Adrenal gland (tissue), 12 donors: Measurements from ENCODE around the gene CALML6. TPM values are rescaled to one million over a fixed set of nuclear protein-coding genes. Genes with fewer than 3 reads are reported as not detected.
A peak's percentile ranks its signal among the peaks of the same experiment; 100 is the strongest.

Experiments used
- DNase-seq, 7 donors: peaks; one replicate each; pipeline ENCODE4 v3.0.0-alpha.2; 2019 to 2020
- H3K27ac ChIP-seq, 5 donors: fragments of 200-600 bp; sonication (generic) in 4 of 5; 1 replicate in 3 of 5; 2 replicates in 2 of 5; pipeline versions ENCODE4 v1.5.1 to v1.8.0; 2016 to 2020; ENCODE audit warnings: mild to moderate bottlenecking in 1 of 5
- H3K27me3 ChIP-seq: fragments of 200-600 bp; 2 replicates; pipeline ENCODE4 v1.8.0; 2021
- H3K36me3 ChIP-seq, 2 donors: fragments of 200-600 bp; replicated peaks in 1 of 2; 1 replicate in 1 of 2; 2 replicates in 1 of 2; pipeline versions ENCODE4 v1.5.1 to v1.8.0; 2018 to 2022
- H3K4me1 ChIP-seq, 2 donors: fragments of 200-600 bp; replicated peaks in 1 of 2; 1 replicate in 1 of 2; 2 replicates in 1 of 2; pipeline versions ENCODE4 v1.5.1 to v1.8.0; 2018 to 2021
- H3K4me3 ChIP-seq, 4 donors: fragments of 200-600 bp; sonication (generic) in 3 of 4; one replicate each; pipeline ENCODE4 v1.5.1; 2016 to 2018
- H3K9me3 ChIP-seq, 3 donors: fragments of 200-600 bp; sonication (generic) in 1 of 3; replicated peaks in 1 of 3; 1 replicate in 2 of 3; 2 replicates in 1 of 3; pipeline versions ENCODE4 v1.5.1 to v1.8.0; 2016 to 2021
- CTCF ChIP-seq, 6 experiments: fragments of 450-650 bp in 4 of 6; fragments of 200-600 bp in 2 of 6; sonication (generic) in 1 of 6; IDR thresholded peaks; 1 replicate in 5 of 6; 2 replicates in 1 of 6; pipeline versions ENCODE4 v1.5.1 to v1.8.0; 2016 to 2021; ENCODE audit warnings: antibody characterized with exemption in 6 of 6, mild to moderate bottlenecking in 2 of 6, moderate library complexity in 1 of 6
- POLR2A ChIP-seq, 2 donors: fragments of 450-650 bp; IDR thresholded peaks; one replicate each; pipeline ENCODE4 v1.6.1; 2017; ENCODE audit warnings: antibody characterized with exemption in 2 of 2, mild to moderate bottlenecking in 2 of 2, moderate library complexity in 1 of 2
- whole genome bisulfite sequencing, 4 donors: extraction: QIAGEN DNeasy Blood & Tissue Kit in 2 of 4; methylation state at CpG; one replicate each; pipeline versions ENCODE4 v1.1.5 to v1.1.7; 2013 to 2017; 5-methylcytosine and 5-hydroxymethylcytosine counted together
- intact Hi-C, 2 donors: fragments of 100-400 bp; cut with DNase I; formaldehyde crosslinking; loops; one replicate each; pipeline versions ENCODE4 v1.14.1 to v1.15.0; 2022 to 2023
- polyA plus RNA-seq, 3 donors: library from polyadenylated mRNA; stranded (reverse); fragments of 200-250 nt in 2 of 3; fragments of 350-450 nt in 1 of 3; fragmentation: Illumina TruSeq in 1 of 3; extraction: RNeasy Lipid Tissue Mini Kit (QIAGEN cat#74804) in 1 of 3; gene quantifications; one replicate each; pipeline ENCODE4 v1.2.3, GENCODE V29; 2013 to 2014
- total RNA-seq, 9 donors: library from RNA; depleted of rRNA in 4 of 9; stranded (reverse); fragments of >200 nt in 4 of 9; fragments of 120-200 nt in 1 of 9; fragmentation: NEBNext Ultra II Directional in 1 of 9; extraction: Animal tissue kit (Norgen Biotek cat#: 25700) in 1 of 9; gene quantifications; one replicate each; pipeline versions ENCODE4 v1.1.0 to v1.2.4, GENCODE V29; 2013 to 2023
- donor health status: healthy with polysubstance abuse.
- donor health status: Bipolar disorder and iron deficiency.
- donor health status: DM: yes; HTN: yes; CAD: no.
- donor health status: DM: no; HTN: no; CAD: no.
- donor health status: DM: no; HTN: no; CAD: no.
- donor health status: DM: yes; HTN: yes; CAD: no.

CALML6 gene
- total and polyA plus RNA-seq, 12 donors = 0.17 to 4.7 (median 0.48) TPM; not detected in 6

- Histone ChIP-seq H3K27me3 (no peaks in the 10 kb centered on the region), H3K4me3 (no peak overlapping the region), H3K36me3 (no peaks in the 10 kb centered on the region), H3K9me3 (no peaks in the 10 kb centered on the region), H3K4me1 (no peaks in the 10 kb centered on the region), H3K27ac (no peak overlapping the region)
- DNase-seq = no peak
- TF ChIP-seq POLR2A (IDR thresholded peaks at IDR 0.05) = no peak
- no peak for TF ChIP-seq CTCF (IDR thresholded peaks at IDR 0.05)
- intact Hi-C loops = no loop called here
- WGBS, 4 donors = 73 to 86% (median 83%) methylated on average over 5 of the region's 5 CpGs
These were observed 35.9 kb downstream of the CALML6 start for GRCh38 chr1:1950940-1951339.

DNA sequence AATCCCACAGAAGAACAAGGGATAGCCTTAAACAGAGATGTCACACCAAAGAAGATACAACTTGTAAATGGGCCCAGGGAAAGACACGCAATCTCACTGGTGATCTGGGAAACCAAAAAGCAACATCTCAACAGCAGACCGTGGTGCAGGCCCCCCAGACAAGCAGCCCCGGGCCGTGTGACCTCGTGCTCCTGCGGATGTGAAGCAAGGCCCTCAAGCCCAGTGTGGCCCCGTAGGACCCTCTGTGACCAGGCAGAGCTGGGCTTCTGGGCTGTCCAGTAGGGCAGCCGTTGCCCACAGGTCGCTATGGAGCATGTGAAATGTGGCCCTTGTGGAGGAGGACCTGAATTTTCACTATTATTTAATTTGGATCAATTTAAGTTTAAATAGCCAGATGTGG is 39.0 kb downstream of the CALML6 start:
- WGBS, 4 donors = 86 to 97% (median 89%) methylated on average over 6 to 9 of the region's 9 CpGs
- DNase-seq = no peak
- Histone ChIP-seq H3K27me3 (no peaks in the 10 kb centered on the region), H3K4me1 (no peaks in the 10 kb centered on the region), H3K36me3 (no peaks in the 10 kb centered on the region), H3K27ac (no peak overlapping the region), H3K9me3 (no peaks in the 10 kb centered on the region), H3K4me3 (no peak overlapping the region)
- intact Hi-C loops = no loop called here
- TF ChIP-seq POLR2A (IDR thresholded peaks at IDR 0.05) (no peak), CTCF (IDR thresholded peaks at IDR 0.05) (no peak)

- WGBS, 4 donors = 88 to 91% (median 89%) methylated on average over 36 to 46 of the region's 46 CpGs
- no peaks in the 10 kb centered on the region for H3K27me3 ChIP-seq
- intact Hi-C loops = loop anchor here (5.0 kb wide), 2 partner anchors 87 to 92 kb away; no protein-coding TSS in a partner anchor
These were observed 39.9 kb downstream of the CALML6 start for GRCh38 chr1:1954831-1955441.

DNA sequence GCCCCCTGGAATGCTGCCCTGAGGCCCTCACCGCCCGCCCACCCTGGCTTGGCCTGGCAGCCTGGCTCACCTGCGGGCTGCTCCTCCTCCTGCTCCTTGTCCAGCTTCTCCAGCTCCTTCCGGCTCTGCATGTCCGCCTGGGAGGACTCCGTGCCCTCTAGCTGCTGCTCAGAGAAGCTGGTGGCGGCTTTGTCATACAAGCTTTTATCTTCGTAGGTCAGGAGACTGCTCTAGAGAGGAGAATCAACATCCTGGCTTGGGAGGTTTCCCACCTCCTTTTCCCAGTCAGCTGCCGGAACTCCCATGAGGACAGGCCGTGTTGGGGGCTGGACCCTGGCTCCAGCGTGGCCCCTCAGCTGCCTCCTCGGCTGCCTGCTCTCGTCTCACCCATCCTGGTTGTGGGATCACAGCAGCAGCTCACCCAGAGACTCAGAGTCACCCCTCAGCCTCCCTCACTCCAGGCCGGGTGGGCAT is 40.6 kb downstream of the CALML6 start:
- WGBS, 4 donors = 62 to 88% (median 75%) methylated on average over 9 to 14 of the region's 14 CpGs
- Histone ChIP-seq H3K27me3 (no peaks in the 10 kb centered on the region), H3K4me1 (peaks cover 0 to 8% of the 10 kb centered on the region in 2 donors), H3K4me3 (no peak overlapping the region), H3K9me3 (no peaks in the 10 kb centered on the region), H3K36me3 (no peaks in the 10 kb centered on the region), H3K27ac (no peak overlapping the region)
- DNase-seq = no peak
- no peak for TF ChIP-seq POLR2A (IDR thresholded peaks at IDR 0.05)
- no peak for TF ChIP-seq CTCF (IDR thresholded peaks at IDR 0.05)
- intact Hi-C loops = loop anchor here (5.0 kb wide), 2 partner anchors 87 to 92 kb away; no protein-coding TSS in a partner anchor

More at GRCh38 chr1:1954831-1955441, 39.9 kb downstream of the CALML6 start:
- H3K36me3 ChIP-seq = no peaks in the 10 kb centered on the region
- peaks cover 0 to 3% of the 10 kb centered on the region in 2 donors for H3K4me1 ChIP-seq
- no peaks in the 10 kb centered on the region for H3K9me3 ChIP-seq
- no peak for DNase-seq
- no peak for TF ChIP-seq POLR2A (IDR thresholded peaks at IDR 0.05)
- TF ChIP-seq CTCF (IDR thresholded peaks at IDR 0.05) = peak in 1 of 6 experiments; percentile 15
- no peak overlapping the region for H3K4me3 ChIP-seq
- H3K27ac ChIP-seq = no peak overlapping the region
